CD4-positive, alpha-beta T cell treated with Interferon alpha-2 for 1 hour (primary cell): ENCODE results near the gene TRIM16.
"Not testable (repeated sequence)": the region's sequence is repeated elsewhere in the genome, so short reads cannot be mapped to it uniquely, and the experiment has no call there.

Source experiments
- DNase-seq, 2 donors: peaks; one replicate each; pipeline ENCODE4 v3.0.0-alpha.2; 2020 to 2022

TRIM16 gene

DNA sequence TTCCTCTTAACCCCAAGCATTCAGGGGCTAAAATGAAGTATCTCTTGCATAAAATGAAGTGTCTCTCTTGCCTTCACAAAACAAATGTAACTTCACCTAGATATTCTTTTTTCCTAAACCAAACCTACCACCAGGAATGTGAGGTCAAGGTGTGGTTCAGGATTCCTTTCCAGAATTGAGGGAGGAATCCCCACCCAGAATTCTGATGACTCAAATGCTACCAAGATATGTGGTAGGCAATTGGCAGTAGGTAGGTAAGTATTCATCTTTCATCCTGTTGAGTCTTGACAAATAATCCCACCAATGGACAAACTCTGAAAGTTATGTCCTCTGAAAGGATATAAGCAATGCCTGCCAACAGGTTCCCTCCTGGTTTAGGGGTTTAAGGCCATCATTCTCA, 26.2 kb downstream of the TRIM16 start:
- DNase-seq = no peak

DNA sequence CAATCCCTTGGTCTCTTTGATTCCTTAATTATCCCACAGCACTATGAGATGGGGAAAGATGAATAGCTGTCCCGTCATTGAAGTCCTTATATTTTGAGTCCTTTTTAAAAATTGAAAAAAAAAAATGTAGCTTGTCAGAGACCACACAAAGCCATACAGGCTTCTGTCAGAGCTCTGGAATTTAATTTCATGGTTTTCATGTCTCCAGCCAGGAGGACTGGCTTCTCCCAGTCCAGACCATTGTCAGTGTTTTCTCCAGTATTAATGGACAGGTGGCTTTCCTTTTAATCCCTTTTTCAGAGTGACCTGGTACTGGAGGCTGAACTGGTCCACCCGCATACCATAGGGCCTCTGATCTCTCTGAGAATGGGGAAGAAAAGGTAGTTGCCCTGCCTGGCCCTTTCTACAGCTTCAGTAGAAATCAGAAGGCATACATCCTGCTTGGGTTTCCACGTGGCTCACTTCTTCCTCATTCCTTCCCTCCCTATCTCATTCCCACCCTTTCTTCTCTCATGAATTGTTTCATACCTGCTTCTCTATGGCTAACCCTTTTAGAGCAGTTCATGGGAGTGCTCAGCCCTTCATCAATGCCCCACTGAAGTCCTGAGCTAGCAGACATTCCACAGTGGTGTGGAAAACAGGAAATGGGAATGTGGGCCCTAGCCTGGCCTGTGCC, 29.1 kb downstream of the TRIM16 start:
- DNase-seq = no peak

DNA sequence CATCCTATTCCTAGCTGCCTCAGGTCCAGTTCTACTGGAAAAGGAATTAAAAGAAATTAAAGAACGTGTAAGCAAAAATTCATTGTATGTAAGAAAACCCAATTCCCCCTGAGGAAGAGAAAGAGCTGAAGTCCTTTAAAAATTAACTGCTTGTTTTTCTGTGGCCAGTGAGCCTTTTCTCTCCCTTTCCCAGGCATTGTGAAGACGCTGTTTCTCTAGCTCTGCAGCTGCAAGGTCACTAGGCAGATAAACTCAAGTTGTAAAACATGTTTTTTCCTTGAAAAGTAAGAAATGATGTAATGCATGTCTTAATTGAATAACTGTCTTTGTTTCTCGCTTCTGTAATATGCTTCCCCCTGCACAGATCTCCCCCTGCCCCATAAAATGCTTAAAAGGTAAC, 29.7 kb downstream of the TRIM16 start:
- not testable (repeated sequence) for DNase-seq

GRCh38 chr17:15652960-15653359, 31.2 kb downstream of the TRIM16 start:
- no peak for DNase-seq

- peak; percentile 35 to 69 for DNase-seq
These were observed 32.5 kb downstream of the TRIM16 start for GRCh38 chr17:15651583-15652110.

GRCh38 chr17:15650741-15651582, 33.1 kb downstream of the TRIM16 start:
- no peak for DNase-seq

GRCh38 chr17:15649861-15650421, 34.2 kb downstream of the TRIM16 start:
- no peak for DNase-seq

- DNase-seq = no peak
These were observed 35.7 kb downstream of the TRIM16 start for GRCh38 chr17:15648386-15648785.

- not testable (repeated sequence) for DNase-seq
These were observed 38.2 kb downstream of the TRIM16 start for GRCh38 chr17:15645942-15646312.

DNA sequence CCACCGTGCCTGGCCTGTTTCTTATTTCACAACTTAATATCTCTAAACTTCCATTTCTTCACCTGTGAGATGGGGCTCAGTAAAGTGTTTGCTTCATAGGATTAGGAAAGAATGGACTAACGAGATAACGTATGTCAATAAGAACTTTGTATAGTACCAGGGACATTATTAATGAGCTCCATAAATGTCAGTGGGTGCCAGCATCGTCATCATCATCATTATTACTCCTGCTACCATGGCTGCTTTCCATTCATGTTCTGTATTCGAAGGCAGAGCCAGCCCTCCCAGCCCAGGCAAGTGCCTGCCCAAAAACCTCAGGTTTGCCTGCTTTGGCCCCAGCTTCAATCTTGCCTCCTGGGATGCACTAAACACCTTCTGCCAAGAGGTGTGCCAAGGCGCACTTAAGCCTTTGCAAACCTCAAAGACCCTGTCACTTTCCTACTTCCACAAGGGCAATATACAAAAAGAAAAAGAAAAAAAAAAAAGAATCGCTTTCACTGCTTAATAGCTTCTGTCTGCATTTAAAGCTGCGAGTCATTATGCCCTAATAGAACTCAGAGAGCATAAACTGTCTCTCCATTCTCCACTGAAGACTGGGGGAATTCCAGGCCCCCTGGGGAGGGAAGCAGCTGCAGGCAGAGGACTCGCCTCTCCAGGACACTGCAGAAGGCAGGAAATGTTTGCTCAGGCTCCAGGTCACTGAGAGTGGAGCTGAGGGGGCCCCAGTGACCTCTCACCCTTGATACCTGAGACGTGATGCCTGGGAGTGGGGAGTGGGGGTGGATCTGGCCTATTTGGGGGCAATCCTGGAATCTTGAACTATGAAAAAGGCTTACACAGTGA, 38.8 kb downstream of the TRIM16 start:
- DNase-seq = not testable (repeated sequence)

DNA sequence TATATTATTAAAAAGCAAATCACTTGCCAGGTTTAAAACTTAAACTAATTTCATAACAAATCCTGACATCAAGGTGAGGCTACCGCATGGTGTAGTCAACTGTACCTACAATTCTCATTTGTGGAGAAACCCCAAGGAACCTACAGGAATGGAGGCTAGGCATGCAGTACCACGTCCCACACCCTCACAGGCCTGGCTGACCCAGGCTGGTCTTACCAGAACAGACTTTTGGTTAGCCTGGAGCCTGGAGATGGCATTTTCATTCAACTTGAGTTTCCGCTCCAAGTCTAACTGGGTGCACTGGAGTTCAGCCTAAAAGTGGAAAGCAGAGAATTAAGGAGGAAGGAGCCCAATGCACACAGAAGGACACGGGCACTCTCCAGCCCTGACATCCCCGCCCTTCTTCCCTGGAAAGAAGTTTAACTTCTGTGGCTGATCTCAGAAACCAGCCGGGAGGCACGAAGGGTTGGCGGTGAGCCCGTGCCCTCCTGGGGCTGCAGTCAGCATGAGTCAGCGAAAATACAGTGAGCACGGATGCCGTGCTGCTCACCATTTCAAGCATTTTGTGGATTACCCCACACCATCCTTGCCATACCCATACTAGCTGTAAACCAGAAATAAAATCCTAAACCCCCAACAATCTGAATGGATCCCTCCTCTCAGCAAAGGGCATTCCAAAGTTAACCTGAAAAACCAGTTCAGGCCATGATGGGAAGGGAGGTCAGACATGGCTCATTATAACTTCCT, 41.4 kb downstream of the TRIM16 start:
- DNase-seq = not testable (repeated sequence)

GRCh38 chr17:15642014-15642413, 42.1 kb downstream of the TRIM16 start:
- not testable (repeated sequence) for DNase-seq

GRCh38 chr17:15630930-15631453, 53.1 kb downstream of the TRIM16 start:
- DNase-seq = not testable (repeated sequence)

GRCh38 chr17:15629991-15630390, 54.1 kb downstream of the TRIM16 start:
- DNase-seq = not testable (repeated sequence)

GRCh38 chr17:15623661-15624209, 60.4 kb downstream of the TRIM16 start:
- DNase-seq = not testable (repeated sequence)

GRCh38 chr17:15623255-15623654, 60.9 kb downstream of the TRIM16 start:
- not testable (repeated sequence) for DNase-seq

GRCh38 chr17:15622124-15622523, 62.0 kb downstream of the TRIM16 start:
- DNase-seq = not testable (repeated sequence)

- not testable (repeated sequence) for DNase-seq
These were observed 64.6 kb downstream of the TRIM16 start, which contains the start of gene FBXW10B for GRCh38 chr17:15619331-15620058. Gene FBXW10B (minus strand): TSS chr17:15619704. CDS start chr17:15619512, 192 bp downstream.

- not testable (repeated sequence) for DNase-seq
These were observed 67.3 kb downstream of the TRIM16 start for GRCh38 chr17:15616828-15617227.

GRCh38 chr17:15615850-15616249, 68.3 kb downstream of the TRIM16 start:
- not testable (repeated sequence) for DNase-seq
